ENCODE measurements around the gene DNAJB12. TPM values are rescaled to one million over a fixed set of nuclear protein-coding genes. Genes with fewer than 3 reads are reported as not detected.

Gene DNAJB12
- total RNA-seq, 1 donor from 2014 or later: 21.6 TPM

DNA sequence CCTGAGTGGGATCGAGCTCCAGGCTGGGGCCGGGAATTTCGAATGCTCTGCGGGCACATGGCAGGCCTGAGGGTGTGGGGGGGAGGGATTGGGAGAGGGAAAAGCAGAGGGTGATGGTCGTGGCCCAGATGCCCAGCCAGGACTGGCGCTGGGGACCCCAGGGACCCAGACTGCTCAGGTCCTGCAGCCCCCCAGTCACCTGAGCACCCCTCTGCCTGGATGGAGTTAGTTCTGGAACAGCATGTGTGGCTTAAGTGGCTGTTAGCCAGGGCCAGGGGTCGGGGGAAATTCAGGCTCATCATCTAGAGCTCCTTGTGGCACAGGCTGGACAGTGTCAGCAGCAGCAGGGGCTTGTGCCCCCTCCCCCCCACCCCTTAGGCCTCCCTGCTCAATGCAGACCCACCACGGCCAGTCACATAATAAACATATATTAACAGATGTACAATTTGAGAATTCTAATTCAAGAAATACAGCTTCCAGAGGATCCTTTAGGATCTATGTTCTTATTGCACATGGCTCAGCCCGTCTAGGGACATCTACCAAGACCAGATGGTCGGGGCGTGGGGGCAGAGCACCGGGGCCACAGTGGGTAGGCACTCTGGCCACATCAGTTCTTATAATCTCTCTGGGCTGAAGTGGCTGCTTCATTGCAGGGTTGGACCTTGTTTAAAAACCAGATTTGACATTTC, 22.2 kb downstream of the DNAJB12 start:
- peaks cover 11% of the 10 kb centered on the region for H3K36me3 ChIP-seq (ENCODE audit: control insufficient read depth, insufficient read depth, low read length)
- TF ChIP-seq, protein P1, sequence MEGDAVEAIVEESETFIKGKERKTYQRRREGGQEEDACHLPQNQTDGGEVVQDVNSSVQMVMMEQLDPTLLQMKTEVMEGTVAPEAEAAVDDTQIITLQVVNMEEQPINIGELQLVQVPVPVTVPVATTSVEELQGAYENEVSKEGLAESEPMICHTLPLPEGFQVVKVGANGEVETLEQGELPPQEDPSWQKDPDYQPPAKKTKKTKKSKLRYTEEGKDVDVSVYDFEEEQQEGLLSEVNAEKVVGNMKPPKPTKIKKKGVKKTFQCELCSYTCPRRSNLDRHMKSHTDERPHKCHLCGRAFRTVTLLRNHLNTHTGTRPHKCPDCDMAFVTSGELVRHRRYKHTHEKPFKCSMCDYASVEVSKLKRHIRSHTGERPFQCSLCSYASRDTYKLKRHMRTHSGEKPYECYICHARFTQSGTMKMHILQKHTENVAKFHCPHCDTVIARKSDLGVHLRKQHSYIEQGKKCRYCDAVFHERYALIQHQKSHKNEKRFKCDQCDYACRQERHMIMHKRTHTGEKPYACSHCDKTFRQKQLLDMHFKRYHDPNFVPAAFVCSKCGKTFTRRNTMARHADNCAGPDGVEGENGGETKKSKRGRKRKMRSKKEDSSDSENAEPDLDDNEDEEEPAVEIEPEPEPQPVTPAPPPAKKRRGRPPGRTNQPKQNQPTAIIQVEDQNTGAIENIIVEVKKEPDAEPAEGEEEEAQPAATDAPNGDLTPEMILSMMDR (IDR thresholded peaks at IDR 0.05; ENCODE audit: insufficient read depth, low read length, severe bottlenecking): no peak
- FAIRE-seq: no peak
- DNase-seq (ENCODE audit: low read depth): no peak
- H3K27me3 ChIP-seq (ENCODE audit: control insufficient read depth, insufficient read depth, low read length): no peaks in the 10 kb centered on the region
- no peak overlapping the region for H3K4me3 ChIP-seq (ENCODE audit: low read depth, low read length)

DNA sequence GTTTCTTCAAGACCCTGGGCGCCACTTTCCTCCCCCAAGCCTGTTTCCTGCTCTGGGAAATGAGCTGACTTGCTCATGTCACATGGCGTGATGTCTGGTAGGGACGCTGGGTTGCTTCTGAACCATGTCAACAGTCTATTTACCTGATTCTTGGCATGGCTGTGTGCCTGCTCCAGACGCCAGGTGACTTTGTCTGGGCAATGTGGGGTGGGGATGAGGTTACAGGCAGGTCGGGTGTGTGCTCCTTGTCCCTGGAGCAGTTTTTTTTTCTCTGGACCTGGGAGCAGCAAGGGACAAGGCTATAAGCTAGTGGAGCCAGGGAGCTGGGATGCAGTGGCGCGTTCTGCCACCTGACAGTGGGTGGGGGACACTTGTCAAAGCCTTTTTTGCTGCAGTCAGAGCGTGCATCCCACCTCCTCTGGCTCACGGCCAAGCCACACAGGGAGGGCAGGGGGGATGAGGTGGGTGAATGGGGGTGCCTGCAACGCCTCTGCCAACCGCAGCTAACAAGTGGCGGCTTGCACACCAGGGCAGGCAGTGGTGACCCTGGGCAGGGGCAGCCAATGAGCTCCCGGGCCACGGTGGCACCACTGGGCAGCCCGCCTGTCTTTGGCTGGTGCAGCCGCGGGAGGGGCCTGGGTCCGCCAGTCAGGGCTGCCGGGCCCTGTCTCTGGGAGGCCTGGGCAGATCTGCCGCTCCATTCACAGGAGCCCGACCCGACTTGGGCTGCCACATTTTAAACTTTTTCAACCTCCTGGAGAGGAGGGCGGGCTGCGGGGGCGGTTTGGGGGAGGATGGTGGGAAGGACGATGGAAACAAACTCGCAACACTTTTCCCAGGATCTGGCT, 22.9 kb downstream of the DNAJB12 start:
- TF ChIP-seq, protein P1 (IDR thresholded peaks at IDR 0.05; ENCODE audit: insufficient read depth, low read length, severe bottlenecking): peak; percentile 27
- peaks cover 11% of the 10 kb centered on the region for H3K36me3 ChIP-seq (ENCODE audit: control insufficient read depth, insufficient read depth, low read length)
- no peaks in the 10 kb centered on the region for H3K27me3 ChIP-seq (ENCODE audit: control insufficient read depth, insufficient read depth, low read length)
- DNase-seq (ENCODE audit: low read depth) (peak; percentile 92), FAIRE-seq (no peak)
- H3K4me3 ChIP-seq (ENCODE audit: low read depth, low read length): no peak overlapping the region

DNA sequence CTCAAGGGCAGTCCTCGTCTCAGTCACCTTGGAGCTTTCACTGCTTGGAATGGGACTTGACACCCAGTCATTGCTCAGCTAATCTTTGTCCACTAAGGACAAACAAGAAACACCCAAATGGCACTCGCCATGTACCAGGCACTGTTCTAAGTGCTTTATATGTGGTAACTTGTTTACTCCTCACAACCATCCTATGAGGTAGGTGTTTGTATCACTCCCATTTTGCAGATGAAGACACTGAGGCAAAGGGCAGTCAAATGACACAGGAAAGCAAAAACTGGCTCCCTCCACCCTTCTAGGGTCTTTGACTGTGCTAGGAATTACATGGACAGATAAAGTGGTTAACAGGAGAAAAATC, 24.7 kb downstream of the DNAJB12 start:
- Histone ChIP-seq H3K36me3 (ENCODE audit: control insufficient read depth, insufficient read depth, low read length) (peaks cover 2% of the 10 kb centered on the region), H3K27me3 (ENCODE audit: control insufficient read depth, insufficient read depth, low read length) (no peaks in the 10 kb centered on the region), H3K4me3 (ENCODE audit: low read depth, low read length) (no peak overlapping the region)
- FAIRE-seq (no peak), DNase-seq (ENCODE audit: low read depth) (no peak)
- TF ChIP-seq, protein P1 (IDR thresholded peaks at IDR 0.05; ENCODE audit: insufficient read depth, low read length, severe bottlenecking): no peak

DNA sequence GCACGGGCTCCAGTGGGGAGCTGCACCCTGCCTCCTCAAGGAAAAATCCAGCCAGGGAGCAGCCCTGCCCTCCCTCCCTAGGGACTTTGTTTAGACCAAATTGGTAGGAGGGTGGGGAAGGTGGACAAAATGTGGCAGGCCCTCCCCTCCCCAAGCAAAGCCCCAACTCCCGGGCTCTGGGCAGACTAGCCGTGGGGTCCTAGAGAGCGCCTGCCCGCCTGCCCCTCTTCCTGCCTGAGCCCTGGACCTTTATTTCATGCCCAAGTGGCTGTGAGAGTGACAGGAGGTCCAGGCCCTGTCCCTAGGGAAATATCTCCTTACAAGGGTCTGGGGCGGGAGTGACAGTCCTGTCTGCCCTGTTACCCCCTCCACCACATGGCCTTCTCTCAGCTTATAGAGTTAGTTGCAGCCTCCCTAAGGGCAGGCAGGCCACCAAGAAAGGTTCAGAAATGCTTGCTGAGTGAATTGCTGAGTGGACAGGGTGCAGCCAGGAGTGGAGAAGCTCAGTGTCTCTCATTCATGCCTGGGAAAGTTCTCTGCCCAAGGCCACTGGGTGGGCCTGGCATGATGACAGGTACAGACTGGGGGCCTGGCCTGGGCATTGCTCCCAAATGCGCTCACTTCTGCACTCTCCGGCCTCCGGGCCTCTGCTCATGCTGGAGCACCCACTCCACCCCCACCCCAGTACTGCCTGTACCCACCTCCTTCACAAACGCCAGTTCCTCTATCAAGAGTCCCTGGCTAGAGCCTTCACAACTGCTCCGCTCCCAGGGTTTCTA, 25.2 kb downstream of the DNAJB12 start:
- H3K36me3 ChIP-seq (ENCODE audit: control insufficient read depth, insufficient read depth, low read length): peaks cover 1% of the 10 kb centered on the region
- TF ChIP-seq, protein P1 (IDR thresholded peaks at IDR 0.05; ENCODE audit: insufficient read depth, low read length, severe bottlenecking): no peak
- H3K4me3 ChIP-seq (ENCODE audit: low read depth, low read length): no peak overlapping the region
- DNase-seq (ENCODE audit: low read depth) (no peak), FAIRE-seq (no peak)
- H3K27me3 ChIP-seq (ENCODE audit: control insufficient read depth, insufficient read depth, low read length): no peaks in the 10 kb centered on the region

DNA sequence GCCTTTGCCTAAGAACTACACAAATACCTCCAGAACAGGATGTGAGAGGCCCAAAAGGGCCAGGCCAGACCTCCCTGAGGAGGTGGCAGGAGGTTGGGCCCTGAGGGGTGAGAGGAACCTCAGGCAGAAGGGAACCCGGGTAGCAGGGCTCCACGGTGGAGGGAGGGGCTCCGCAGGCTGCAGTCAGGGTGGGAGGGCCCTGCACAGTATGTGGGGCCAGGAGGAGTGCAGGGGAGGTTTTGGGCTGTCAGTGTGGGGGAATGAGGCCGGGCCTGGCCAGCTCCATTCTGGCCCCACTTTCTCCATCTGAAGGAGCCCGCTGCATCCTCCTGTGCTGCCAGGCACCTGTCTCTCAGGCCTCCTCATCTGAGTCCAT, 25.9 kb downstream of the DNAJB12 start:
- DNase-seq (ENCODE audit: low read depth) (no peak), FAIRE-seq (no peak)

More for the DNA sequence above, 25.9 kb downstream of the DNAJB12 start:
- peaks cover 1% of the 10 kb centered on the region for H3K36me3 ChIP-seq (ENCODE audit: control insufficient read depth, insufficient read depth, low read length)
- TF ChIP-seq, protein P1 (IDR thresholded peaks at IDR 0.05; ENCODE audit: insufficient read depth, low read length, severe bottlenecking): no peak
- H3K4me3 ChIP-seq (ENCODE audit: low read depth, low read length): no peak overlapping the region
- H3K27me3 ChIP-seq (ENCODE audit: control insufficient read depth, insufficient read depth, low read length): no peaks in the 10 kb centered on the region
